Heart right ventricle (tissue), 16 donors: ENCODE data around the gene BTLA. TPM values are rescaled to one million over a fixed set of nuclear protein-coding genes. Genes with fewer than 3 reads are reported as not detected.
A peak's percentile ranks its signal among the peaks of the same experiment; 100 is the strongest.

Source experiments
- ATAC-seq, 8 donors: fragments of 200-7000 bp; cut with Tn5 transposase; one replicate each; pipeline ENCODE4 v1.9.1; 2020; ENCODE audit warnings: mild to moderate bottlenecking in 8 of 8, moderate library complexity in 8 of 8, moderate number of reproducible peaks in 1 of 8
- DNase-seq, 2 donors: peaks; one replicate each; pipeline ENCODE4 v3.0.0-alpha.2; 2020
- H3K27ac ChIP-seq, 10 donors: fragments of 200-600 bp; sonication (generic) in 2 of 10; one replicate each; pipeline versions ENCODE4 v1.5.0 to v1.8.0; 2020 to 2022; ENCODE audit warnings: mild to moderate bottlenecking in 3 of 10
- H3K27me3 ChIP-seq, 7 donors: fragments of 200-600 bp; one replicate each; pipeline ENCODE4 v1.8.0; 2021 to 2022; ENCODE audit warnings: mild to moderate bottlenecking in 2 of 7
- H3K36me3 ChIP-seq, 9 donors: fragments of 200-600 bp; sonication (generic) in 1 of 9; one replicate each; pipeline versions ENCODE4 v1.5.0 to v1.8.0; 2020 to 2022; ENCODE audit warnings: mild to moderate bottlenecking in 2 of 9
- H3K4me1 ChIP-seq, 9 donors: fragments of 200-600 bp; sonication (generic) in 1 of 9; one replicate each; pipeline versions ENCODE4 v1.5.0 to v1.8.0; 2020 to 2022; ENCODE audit warnings: mild to moderate bottlenecking in 4 of 9
- H3K4me3 ChIP-seq, 10 donors: fragments of 200-600 bp; sonication (generic) in 2 of 10; one replicate each; pipeline versions ENCODE4 v1.5.0 to v1.8.0; 2020 to 2022; ENCODE audit warnings: mild to moderate bottlenecking in 7 of 10, moderate library complexity in 2 of 10
- H3K9me3 ChIP-seq, 11 donors: fragments of 200-600 bp in 10 of 11; sonication (generic) in 2 of 11; one replicate each; pipeline versions ENCODE4 v1.5.0 to v1.8.0; 2013 to 2022; ENCODE audit warnings: mild to moderate bottlenecking in 2 of 11, control low read depth in 1 of 11, moderate library complexity in 1 of 11
- CTCF ChIP-seq, 9 donors: fragments of 200-600 bp; sonication (generic) in 2 of 9; IDR thresholded peaks; one replicate each; pipeline versions ENCODE4 v1.5.0 to v1.8.0; 2021 to 2022; ENCODE audit warnings: antibody characterized with exemption in 9 of 9, mild to moderate bottlenecking in 5 of 9, moderate library complexity in 1 of 9
- WGBS, 2 donors: extraction: QIAGEN DNeasy Blood & Tissue Kit; methylation state at CpG; one replicate each; pipeline ENCODE4 v1.1.7; 2013; ENCODE audit warnings: inconsistent platforms in 1 of 2; 5-methylcytosine and 5-hydroxymethylcytosine counted together
- intact Hi-C, 10 donors: fragments of 100-400 bp; cut with DNase I; formaldehyde crosslinking; loops; one replicate each; pipeline versions ENCODE4 v1.11.1 to v1.14.2; 2022
- polyA plus RNA-seq, 2 donors: library from polyadenylated mRNA; stranded (reverse); fragments of 200-250 nt; gene quantifications; one replicate each; pipeline ENCODE4 v1.2.3, GENCODE V29; 2013
- total RNA-seq, 10 donors: library from RNA; stranded (reverse); fragmentation: NEBNext Ultra II Directional in 3 of 10; extraction: Animal tissue kit (Norgen Biotek cat#: 25700) in 3 of 10; gene quantifications; one replicate each; pipeline versions ENCODE4 v1.2.1 to v1.2.4, GENCODE V29; 2021 to 2023
- donor health status: Arrhythmogenic right ventricular cardiomyopathy.
- donor health status: ischemic (EF 13 %, LVEDD 7.1; RV severe dilation, severe dysfunction).
- donor health status: healthy with polysubstance abuse.
- donor health status: DM: no; HTN: yes; CAD: no.
- donor health status: DM: no; HTN: no; CAD: no.
- donor health status: ischemic (EF 25% LVEDD 6.9; RV normal size, moderate dysfunction).
- donor health status: ischemic (EF 25% LVEDD 5.7; RV mildly dilated, moderate dysfunction).
- donor health status: healthy.
- donor health status: DM: yes; HTN: yes; CAD: no.
- donor health status: Ischemic cardiomyopathy.
- donor health status: ischemic (EF 35%, LVEDD 5.7; RV mildly dilated, moderate dysfunction).
- donor health status: nonischemic (EF 11% LVEDD 7.7; RV severe dilation, severe dysfunction).
- donor health status: DM: yes; HTN: yes; CAD: no.
- donor health status: PGD.
- donor health status: ischemic (EF 29% LVEDD 5.4; RV normal size, mild dysfunction).
- donor health status: nonischemic (EF 23%, LVEDD 6.1; RV moderate dilation, normal function).

BTLA gene
- total and polyA plus RNA-seq, 12 donors, result 0.03 to 0.97 (median 0.07) TPM; not detected in 7

- 44 to 91% methylated on average over 1 of the region's 1 CpG for WGBS, 2 donors
- Histone ChIP-seq H3K27me3 (no peaks in the 10 kb centered on the region), H3K9me3 (no peaks in the 10 kb centered on the region), H3K27ac (no peak overlapping the region), H3K4me1 (peaks cover 0 to 27% (median 12%) of the 10 kb centered on the region in 9 donors), H3K4me3 (no peak overlapping the region), H3K36me3 (no peaks in the 10 kb centered on the region)
- ATAC-seq, result no peak
- no peak for TF ChIP-seq CTCF (IDR thresholded peaks at IDR 0.05)
- no peak for DNase-seq
- intact Hi-C loops, result no loop called here
These were observed 50.3 kb downstream of the BTLA start for GRCh38 chr3:112448939-112449338.

- peak in 6 of 8 donors; percentile 35 to 76 (median 45) for ATAC-seq
- Histone ChIP-seq H3K4me3 (no peak overlapping the region), H3K27me3 (no peaks in the 10 kb centered on the region), H3K36me3 (no peaks in the 10 kb centered on the region), H3K27ac (no peak overlapping the region), H3K9me3 (no peaks in the 10 kb centered on the region), H3K4me1 (peaks cover 0 to 27% (median 12%) of the 10 kb centered on the region in 9 donors)
- TF ChIP-seq CTCF (IDR thresholded peaks at IDR 0.05), result no peak
- WGBS, 2 donors, result 75 to 76% methylated on average over 1 of the region's 1 CpG
- DNase-seq, result no peak
- intact Hi-C loops, result no loop called here
These were observed 52.9 kb downstream of the BTLA start for GRCh38 chr3:112446343-112446742.

GRCh38 chr3:112445839-112446238 is 53.4 kb downstream of the BTLA start:
- no peak overlapping the region for H3K4me3 ChIP-seq
- WGBS, 2 donors, result 67 to 75% methylated on average over 2 of the region's 2 CpGs
- H3K36me3 ChIP-seq, result no peaks in the 10 kb centered on the region
- H3K27me3 ChIP-seq, result no peaks in the 10 kb centered on the region
- no peak overlapping the region for H3K27ac ChIP-seq
- peaks cover 0 to under 1% (median 0%) of the 10 kb centered on the region in 11 donors for H3K9me3 ChIP-seq
- peak in 1 of 8 donors; percentile 14 for ATAC-seq
- DNase-seq, result no peak
- intact Hi-C loops, result no loop called here
- no peak for TF ChIP-seq CTCF (IDR thresholded peaks at IDR 0.05)
- peaks cover 0 to 27% (median 12%) of the 10 kb centered on the region in 9 donors for H3K4me1 ChIP-seq

- Histone ChIP-seq H3K4me1 (no peaks in the 10 kb centered on the region), H3K4me3 (no peak overlapping the region), H3K27me3 (no peaks in the 10 kb centered on the region), H3K9me3 (peaks cover 0 to 30% (median 5%) of the 10 kb centered on the region in 11 donors), H3K27ac (no peak overlapping the region), H3K36me3 (no peaks in the 10 kb centered on the region)
- no peak for DNase-seq
- 92 to 94% methylated on average over 6 of the region's 6 CpGs for WGBS, 2 donors
- intact Hi-C loops, result no loop called here
- TF ChIP-seq CTCF (IDR thresholded peaks at IDR 0.05), result peak in 5 of 9 donors; percentile 13 to 37 (median 21)
- no peak for ATAC-seq
These were observed 61.9 kb downstream of the BTLA start for GRCh38 chr3:112437146-112438022.
